ENCODE measurements around the gene ZBTB21.

- TF ChIP-seq, protein P1, sequence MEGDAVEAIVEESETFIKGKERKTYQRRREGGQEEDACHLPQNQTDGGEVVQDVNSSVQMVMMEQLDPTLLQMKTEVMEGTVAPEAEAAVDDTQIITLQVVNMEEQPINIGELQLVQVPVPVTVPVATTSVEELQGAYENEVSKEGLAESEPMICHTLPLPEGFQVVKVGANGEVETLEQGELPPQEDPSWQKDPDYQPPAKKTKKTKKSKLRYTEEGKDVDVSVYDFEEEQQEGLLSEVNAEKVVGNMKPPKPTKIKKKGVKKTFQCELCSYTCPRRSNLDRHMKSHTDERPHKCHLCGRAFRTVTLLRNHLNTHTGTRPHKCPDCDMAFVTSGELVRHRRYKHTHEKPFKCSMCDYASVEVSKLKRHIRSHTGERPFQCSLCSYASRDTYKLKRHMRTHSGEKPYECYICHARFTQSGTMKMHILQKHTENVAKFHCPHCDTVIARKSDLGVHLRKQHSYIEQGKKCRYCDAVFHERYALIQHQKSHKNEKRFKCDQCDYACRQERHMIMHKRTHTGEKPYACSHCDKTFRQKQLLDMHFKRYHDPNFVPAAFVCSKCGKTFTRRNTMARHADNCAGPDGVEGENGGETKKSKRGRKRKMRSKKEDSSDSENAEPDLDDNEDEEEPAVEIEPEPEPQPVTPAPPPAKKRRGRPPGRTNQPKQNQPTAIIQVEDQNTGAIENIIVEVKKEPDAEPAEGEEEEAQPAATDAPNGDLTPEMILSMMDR (conservative IDR thresholded peaks at IDR 0.05; ENCODE audit: low read depth, low read length), result no peak
- TF ChIP-seq POLR2A (IDR thresholded peaks at IDR 0.05; ENCODE audit: low read depth, low read length) (no peak), SMC3 (IDR thresholded peaks at IDR 0.05; ENCODE audit: low read depth, low read length) (no peak)
Measured at GRCh38 chr21:42038826-42039425, 28.8 kb upstream of the ZBTB21 start.
